GM12892 (cell line): ENCODE data around the gene TNFRSF19.

Source experiments
- POLR2AphosphoS5 ChIP-seq: IDR thresholded peaks from 2 replicates; pipeline ENCODE4 v1.6.1; 2011; ENCODE audit warnings: low read depth, low read length, control low read depth
- TAF1 ChIP-seq: IDR thresholded peaks from 2 replicates; pipeline ENCODE4 v1.6.1; 2011; ENCODE audit warnings: low read depth, mild to moderate bottlenecking, control low read depth, low read length, borderline replicate concordance

- TF ChIP-seq POLR2AphosphoS5 (no peak), TAF1 (no peak)
These were observed 50.0 kb downstream of the TNFRSF19 start for GRCh38 chr13:23620211-23620610.
